ENCODE measurements around the gene DNAJC30. TPM values are rescaled to one million over a fixed set of nuclear protein-coding genes. Genes with fewer than 3 reads are reported as not detected.
A peak's percentile ranks its signal among the peaks of the same experiment; 100 is the strongest.

Gene DNAJC30
- total RNA-seq, 1 experiment from 2014 or later, result 8.5 TPM

DNA sequence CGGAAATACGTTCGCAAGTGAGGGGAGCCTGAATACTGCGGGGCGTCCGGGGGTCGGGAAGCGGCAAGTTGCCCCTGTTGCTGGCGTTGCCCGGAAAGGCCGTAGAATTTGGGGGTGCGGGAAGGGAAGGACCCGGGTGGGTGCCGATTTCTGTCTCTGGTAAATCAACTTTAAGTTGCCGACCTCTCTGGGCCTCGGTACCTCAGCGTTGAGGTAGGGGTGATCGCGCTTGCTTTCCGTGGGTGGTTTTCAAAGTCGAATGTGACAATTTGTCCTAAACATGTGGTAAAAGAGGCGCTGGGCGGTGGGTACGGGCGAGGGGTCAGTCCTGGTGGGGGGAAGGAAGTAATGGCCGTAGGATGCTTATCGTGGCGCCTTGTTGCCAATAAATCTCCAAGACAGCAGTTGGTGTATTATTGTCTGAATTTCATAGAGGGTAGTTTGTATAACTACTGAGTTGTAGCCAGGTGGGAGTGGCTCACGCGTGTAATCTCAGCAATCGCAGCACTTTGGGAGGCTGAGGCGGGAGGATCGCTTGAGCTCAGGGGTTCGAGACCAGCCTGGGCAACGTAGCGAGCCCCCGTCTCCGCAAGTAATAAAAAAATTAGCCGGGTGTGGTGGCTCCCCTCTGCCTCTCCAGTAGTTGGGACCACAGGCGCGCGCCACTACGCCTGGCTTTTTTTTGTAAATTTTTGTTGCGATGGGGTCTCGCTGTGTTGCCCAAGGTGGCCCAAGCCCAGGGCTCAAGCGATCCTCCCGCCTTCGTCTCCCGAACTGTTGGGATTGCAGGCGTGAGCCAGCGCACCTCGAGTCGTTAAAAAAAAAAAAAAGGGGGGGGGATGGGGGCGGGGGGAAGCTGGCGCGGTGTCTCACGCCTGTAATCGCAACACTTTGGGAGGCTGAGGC, 788 bp upstream of the DNAJC30 start:
- peak; percentile 27 for ATAC-seq
- H3K27me3 ChIP-seq (ENCODE audit: insufficient read depth, low read length), result no peaks in the 10 kb centered on the region
- peaks cover 98% of the 10 kb centered on the region for H3K79me2 ChIP-seq (ENCODE audit: insufficient read depth, low read length)
- intact Hi-C loops (cut with micrococcal nuclease), result no loop called here
- DNase-seq (ENCODE audit: low read depth, low spot score), result no peak
- H2AFZ ChIP-seq (ENCODE audit: low read depth, low read length, poor library complexity, severe bottlenecking), result no peak overlapping the region
- H3K9me2 ChIP-seq (ENCODE audit: insufficient read depth), result no peaks in the 10 kb centered on the region
- H3K9me3 ChIP-seq (ENCODE audit: control insufficient read depth in 1 of 2, insufficient read depth in 1 of 2, low read depth in 1 of 2, low read length in 2 of 2), result no peaks in the 10 kb centered on the region
- BruUV-seq (replicated peaks), result TSS peak; percentile 82
- peak overlapping the region; percentile 94 for H3K4me2 ChIP-seq (ENCODE audit: low read length)
- H3K4me1 ChIP-seq (ENCODE audit: control insufficient read depth in 1 of 2, insufficient read depth in 2 of 2, low read length in 2 of 2), result peaks cover 11 to 24% of the 10 kb centered on the region in 2 experiments
- H3K4me3 ChIP-seq (replicated peaks in 1 of 2; ENCODE audit: low read depth in 1 of 2, low read length in 2 of 2), result peak overlapping the region; percentile 92 to 100
- H3K36me3 ChIP-seq (ENCODE audit: control insufficient read depth in 1 of 2, insufficient read depth in 2 of 2, low read length in 2 of 2), result peaks cover 17 to 30% of the 10 kb centered on the region in 2 experiments; a peak in 3 of 4 replicates
- peak overlapping the region; percentile 98 for H3K9ac ChIP-seq (ENCODE audit: low read length)
- H4K20me1 ChIP-seq (ENCODE audit: insufficient read depth), result no peaks in the 10 kb centered on the region
- CTCF ChIA-PET, result interaction anchor here (0.8 to 1.0 kb wide), 2 partner anchors 50 to 77 kb away, joined by 3 read pairs; no protein-coding TSS in a partner anchor
- RAD21 ChIA-PET (ENCODE audit: low non-redundant PET in 1 of 2, low total read pairs in 2 of 2, uncharacterized antibody in 2 of 2, unreplicated experiment in 2 of 2), result no interaction called here
- H3K27ac ChIP-seq (ENCODE audit: low read depth, low read length), result peak overlapping the region; percentile 85
- TF ChIP-seq ZFX (IDR thresholded peaks at IDR 0.05), result no peak
- no peak for TF ChIP-seq RAD21 (IDR thresholded peaks at IDR 0.05; ENCODE audit: low read depth)
- TF ChIP-seq CBX3 (IDR thresholded peaks at IDR 0.05; ENCODE audit: low read depth), result no peak
- TF ChIP-seq, protein P1, sequence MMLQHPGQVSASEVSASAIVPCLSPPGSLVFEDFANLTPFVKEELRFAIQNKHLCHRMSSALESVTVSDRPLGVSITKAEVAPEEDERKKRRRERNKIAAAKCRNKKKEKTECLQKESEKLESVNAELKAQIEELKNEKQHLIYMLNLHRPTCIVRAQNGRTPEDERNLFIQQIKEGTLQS (IDR thresholded peaks at IDR 0.05), result no peak
- TF ChIP-seq, protein P2, sequence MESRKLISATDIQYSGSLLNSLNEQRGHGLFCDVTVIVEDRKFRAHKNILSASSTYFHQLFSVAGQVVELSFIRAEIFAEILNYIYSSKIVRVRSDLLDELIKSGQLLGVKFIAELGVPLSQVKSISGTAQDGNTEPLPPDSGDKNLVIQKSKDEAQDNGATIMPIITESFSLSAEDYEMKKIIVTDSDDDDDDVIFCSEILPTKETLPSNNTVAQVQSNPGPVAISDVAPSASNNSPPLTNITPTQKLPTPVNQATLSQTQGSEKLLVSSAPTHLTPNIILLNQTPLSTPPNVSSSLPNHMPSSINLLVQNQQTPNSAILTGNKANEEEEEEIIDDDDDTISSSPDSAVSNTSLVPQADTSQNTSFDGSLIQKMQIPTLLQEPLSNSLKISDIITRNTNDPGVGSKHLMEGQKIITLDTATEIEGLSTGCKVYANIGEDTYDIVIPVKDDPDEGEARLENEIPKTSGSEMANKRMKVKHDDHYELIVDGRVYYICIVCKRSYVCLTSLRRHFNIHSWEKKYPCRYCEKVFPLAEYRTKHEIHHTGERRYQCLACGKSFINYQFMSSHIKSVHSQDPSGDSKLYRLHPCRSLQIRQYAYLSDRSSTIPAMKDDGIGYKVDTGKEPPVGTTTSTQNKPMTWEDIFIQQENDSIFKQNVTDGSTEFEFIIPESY (IDR thresholded peaks at IDR 0.05; ENCODE audit: extremely low read depth, insufficient replicate concordance, low read length), result no peak
- TF ChIP-seq, protein P3, sequence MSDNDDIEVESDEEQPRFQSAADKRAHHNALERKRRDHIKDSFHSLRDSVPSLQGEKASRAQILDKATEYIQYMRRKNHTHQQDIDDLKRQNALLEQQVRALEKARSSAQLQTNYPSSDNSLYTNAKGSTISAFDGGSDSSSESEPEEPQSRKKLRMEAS (IDR thresholded peaks at IDR 0.05), result no peak
- TF ChIP-seq EZH2phosphoT487 (IDR thresholded peaks at IDR 0.05; ENCODE audit: borderline replicate concordance), result no peak
- TF ChIP-seq EGR1 (IDR thresholded peaks at IDR 0.05; ENCODE audit: low read depth), result no peak
- no peak for TF ChIP-seq JUND (IDR thresholded peaks at IDR 0.05)
- TF ChIP-seq ZNF274 (IDR thresholded peaks at IDR 0.05; ENCODE audit: low read depth, low read length), result no peak
- no peak for TF ChIP-seq SRF (IDR thresholded peaks at IDR 0.05; ENCODE audit: low read depth)
- TF ChIP-seq POLR2A (IDR thresholded peaks at IDR 0.05; ENCODE audit: borderline replicate concordance, extremely low read depth, insufficient read depth, insufficient read length), result no peak
- TF ChIP-seq, protein P4, sequence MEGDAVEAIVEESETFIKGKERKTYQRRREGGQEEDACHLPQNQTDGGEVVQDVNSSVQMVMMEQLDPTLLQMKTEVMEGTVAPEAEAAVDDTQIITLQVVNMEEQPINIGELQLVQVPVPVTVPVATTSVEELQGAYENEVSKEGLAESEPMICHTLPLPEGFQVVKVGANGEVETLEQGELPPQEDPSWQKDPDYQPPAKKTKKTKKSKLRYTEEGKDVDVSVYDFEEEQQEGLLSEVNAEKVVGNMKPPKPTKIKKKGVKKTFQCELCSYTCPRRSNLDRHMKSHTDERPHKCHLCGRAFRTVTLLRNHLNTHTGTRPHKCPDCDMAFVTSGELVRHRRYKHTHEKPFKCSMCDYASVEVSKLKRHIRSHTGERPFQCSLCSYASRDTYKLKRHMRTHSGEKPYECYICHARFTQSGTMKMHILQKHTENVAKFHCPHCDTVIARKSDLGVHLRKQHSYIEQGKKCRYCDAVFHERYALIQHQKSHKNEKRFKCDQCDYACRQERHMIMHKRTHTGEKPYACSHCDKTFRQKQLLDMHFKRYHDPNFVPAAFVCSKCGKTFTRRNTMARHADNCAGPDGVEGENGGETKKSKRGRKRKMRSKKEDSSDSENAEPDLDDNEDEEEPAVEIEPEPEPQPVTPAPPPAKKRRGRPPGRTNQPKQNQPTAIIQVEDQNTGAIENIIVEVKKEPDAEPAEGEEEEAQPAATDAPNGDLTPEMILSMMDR (IDR thresholded peaks at IDR 0.05 in 2 of 3, conservative IDR thresholded peaks at IDR 0.05 in 1 of 3; ENCODE audit: borderline replicate concordance in 1 of 3, insufficient read depth in 1 of 3, low read depth in 2 of 3, low read length in 2 of 3), result no peak
- POLR2A ChIA-PET, result interaction anchor here (0.7 to 1.1 kb wide), 3 partner anchors 23 to 53 kb away, joined by 3 to 5 read pairs (median 3); no protein-coding TSS in a partner anchor

Measured in HCT116 (cell line).